Esophagus muscularis mucosa (tissue), 4 donors: ENCODE data around the gene FBXO31. TPM values are rescaled to one million over a fixed set of nuclear protein-coding genes. Genes with fewer than 3 reads are reported as not detected.

Source experiments
- DNase-seq: peaks from one replicate; pipeline ENCODE4 v3.0.0-alpha.2; 2017; ENCODE audit errors: extremely low spot score
- H3K27ac ChIP-seq, 4 donors: fragments of 200-600 bp; sonication (generic); replicated peaks in 1 of 4; 1 replicate in 3 of 4; 2 replicates in 1 of 4; pipeline ENCODE4 v1.5.1; 2016 to 2019; ENCODE audit warnings: mild to moderate bottlenecking in 1 of 4
- H3K27me3 ChIP-seq, 4 donors: fragments of 200-600 bp; sonication (generic); one replicate each; pipeline versions ENCODE4 v1.5.1 to v1.6.0; 2016 to 2019
- H3K36me3 ChIP-seq, 4 donors: fragments of 200-600 bp; sonication (generic); one replicate each; pipeline ENCODE4 v1.5.1; 2016 to 2019
- H3K4me1 ChIP-seq, 4 donors: fragments of 200-600 bp; sonication (generic); one replicate each; pipeline ENCODE4 v1.5.1; 2016 to 2019
- H3K4me3 ChIP-seq, 4 donors: fragments of 200-600 bp; sonication (generic); 1 replicate in 2 of 4; 2 replicates in 2 of 4; pipeline ENCODE4 v1.5.1; 2016 to 2019; ENCODE audit warnings: mild to moderate bottlenecking in 4 of 4, moderate library complexity in 1 of 4
- H3K9me3 ChIP-seq, 4 donors: fragments of 200-600 bp; sonication (generic); 1 replicate in 3 of 4; 2 replicates in 1 of 4; pipeline ENCODE4 v1.5.1; 2016 to 2019
- EP300 ChIP-seq: sonication (generic); formaldehyde crosslinking; IDR thresholded peaks from one replicate; pipeline ENCODE4 v1.6.1; 2017; ENCODE audit warnings: antibody characterized with exemption
- POLR2A ChIP-seq: fragments of 450-650 bp; IDR thresholded peaks from one replicate; pipeline ENCODE4 v1.6.1; 2017; ENCODE audit warnings: antibody characterized with exemption, moderate library complexity, mild to moderate bottlenecking, low read depth
- POLR2AphosphoS5 ChIP-seq, 2 donors: sonication (generic); formaldehyde crosslinking; IDR thresholded peaks; one replicate each; pipeline ENCODE4 v1.6.1; 2017; ENCODE audit warnings: antibody characterized with exemption in 2 of 2
- WGBS: methylation state at CpG from one replicate; pipeline ENCODE4 v1.1.5; 2018; 5-methylcytosine and 5-hydroxymethylcytosine counted together
- intact Hi-C: fragments of 100-400 bp; cut with DNase I; formaldehyde crosslinking; loops from one replicate; pipeline ENCODE4 v1.15.1; 2023
- total RNA-seq, 4 donors: library from RNA; depleted of rRNA; stranded (reverse); fragments of >200 nt; gene quantifications; one replicate each; pipeline versions ENCODE4 v1.1.0 to v1.2.1, GENCODE V29; 2016
- TF ChIP-seq, protein P1 (sequence below), 3 experiments: fragments of 200-600 bp in 2 of 3; fragments of 450-650 bp in 1 of 3; sonication (generic) in 2 of 3; IDR thresholded peaks; one replicate each; pipeline ENCODE4 v1.5.1; 2017 to 2019; ENCODE audit warnings: antibody characterized with exemption in 3 of 3, mild to moderate bottlenecking in 2 of 3, moderate library complexity in 1 of 3

Gene FBXO31
- total RNA-seq, 4 donors from 2014 or later: 68.8 to 173 (median 102) TPM

DNA sequence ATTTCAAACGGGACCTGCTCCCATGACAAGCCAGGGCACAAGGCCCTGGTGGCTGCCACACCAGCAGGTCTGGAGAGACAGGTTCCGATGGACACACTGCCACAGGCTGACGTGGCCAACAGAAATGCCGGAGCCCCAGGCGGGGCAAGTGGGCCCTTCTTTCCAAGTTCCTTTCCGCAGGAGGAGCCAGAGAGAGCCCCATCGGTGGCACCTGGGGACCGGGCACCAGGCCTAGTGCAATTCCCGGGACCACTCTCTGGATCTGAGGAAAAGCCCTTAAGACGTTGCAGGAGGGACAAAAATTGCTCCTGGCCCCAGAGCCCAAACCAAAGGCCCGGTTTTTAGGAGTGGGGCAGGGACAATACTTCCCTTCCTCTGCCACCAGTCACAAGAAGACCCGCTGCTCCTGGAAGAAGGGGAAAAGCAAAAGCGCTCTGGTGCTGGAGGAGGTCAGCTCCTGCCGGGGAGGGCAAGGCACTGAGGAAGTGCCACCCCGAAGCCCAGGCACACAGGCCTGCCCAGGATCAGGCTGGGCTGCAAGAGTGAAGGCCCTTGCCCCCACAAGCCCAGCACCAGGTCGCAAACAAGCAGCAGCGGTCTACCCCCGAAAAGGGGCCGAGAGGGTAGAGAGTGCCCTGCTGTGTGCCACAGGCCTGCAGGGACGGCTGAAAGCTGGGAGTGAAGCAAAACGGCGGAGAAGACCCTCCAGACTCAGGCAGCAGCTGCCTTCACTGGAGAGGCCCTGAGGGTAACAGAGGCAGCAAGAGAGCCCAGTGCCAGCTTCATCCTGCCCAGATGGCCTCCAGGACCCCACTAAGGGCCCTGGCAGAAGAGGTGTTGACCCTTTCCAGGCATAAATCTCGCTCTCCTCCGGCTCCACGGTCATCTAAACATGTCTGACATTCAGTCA, 37.7 kb upstream of the FBXO31 start:
- Histone ChIP-seq H3K27me3 (no peaks in the 10 kb centered on the region), H3K4me3 (no peak overlapping the region), H3K27ac (no peak overlapping the region), H3K9me3 (no peaks in the 10 kb centered on the region), H3K4me1 (peaks cover 0 to 7% (median 4%) of the 10 kb centered on the region in 4 donors), H3K36me3 (peaks cover 39 to 89% (median 81%) of the 10 kb centered on the region in 4 donors)
- intact Hi-C loops: no loop called here
- DNase-seq: no peak
- WGBS: 95% methylated on average over 23 of the region's 25 CpGs
- TF ChIP-seq, protein P1, sequence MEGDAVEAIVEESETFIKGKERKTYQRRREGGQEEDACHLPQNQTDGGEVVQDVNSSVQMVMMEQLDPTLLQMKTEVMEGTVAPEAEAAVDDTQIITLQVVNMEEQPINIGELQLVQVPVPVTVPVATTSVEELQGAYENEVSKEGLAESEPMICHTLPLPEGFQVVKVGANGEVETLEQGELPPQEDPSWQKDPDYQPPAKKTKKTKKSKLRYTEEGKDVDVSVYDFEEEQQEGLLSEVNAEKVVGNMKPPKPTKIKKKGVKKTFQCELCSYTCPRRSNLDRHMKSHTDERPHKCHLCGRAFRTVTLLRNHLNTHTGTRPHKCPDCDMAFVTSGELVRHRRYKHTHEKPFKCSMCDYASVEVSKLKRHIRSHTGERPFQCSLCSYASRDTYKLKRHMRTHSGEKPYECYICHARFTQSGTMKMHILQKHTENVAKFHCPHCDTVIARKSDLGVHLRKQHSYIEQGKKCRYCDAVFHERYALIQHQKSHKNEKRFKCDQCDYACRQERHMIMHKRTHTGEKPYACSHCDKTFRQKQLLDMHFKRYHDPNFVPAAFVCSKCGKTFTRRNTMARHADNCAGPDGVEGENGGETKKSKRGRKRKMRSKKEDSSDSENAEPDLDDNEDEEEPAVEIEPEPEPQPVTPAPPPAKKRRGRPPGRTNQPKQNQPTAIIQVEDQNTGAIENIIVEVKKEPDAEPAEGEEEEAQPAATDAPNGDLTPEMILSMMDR (IDR thresholded peaks at IDR 0.05): no peak
- no peak for TF ChIP-seq POLR2AphosphoS5 (IDR thresholded peaks at IDR 0.05)
- TF ChIP-seq EP300: no peak

DNA sequence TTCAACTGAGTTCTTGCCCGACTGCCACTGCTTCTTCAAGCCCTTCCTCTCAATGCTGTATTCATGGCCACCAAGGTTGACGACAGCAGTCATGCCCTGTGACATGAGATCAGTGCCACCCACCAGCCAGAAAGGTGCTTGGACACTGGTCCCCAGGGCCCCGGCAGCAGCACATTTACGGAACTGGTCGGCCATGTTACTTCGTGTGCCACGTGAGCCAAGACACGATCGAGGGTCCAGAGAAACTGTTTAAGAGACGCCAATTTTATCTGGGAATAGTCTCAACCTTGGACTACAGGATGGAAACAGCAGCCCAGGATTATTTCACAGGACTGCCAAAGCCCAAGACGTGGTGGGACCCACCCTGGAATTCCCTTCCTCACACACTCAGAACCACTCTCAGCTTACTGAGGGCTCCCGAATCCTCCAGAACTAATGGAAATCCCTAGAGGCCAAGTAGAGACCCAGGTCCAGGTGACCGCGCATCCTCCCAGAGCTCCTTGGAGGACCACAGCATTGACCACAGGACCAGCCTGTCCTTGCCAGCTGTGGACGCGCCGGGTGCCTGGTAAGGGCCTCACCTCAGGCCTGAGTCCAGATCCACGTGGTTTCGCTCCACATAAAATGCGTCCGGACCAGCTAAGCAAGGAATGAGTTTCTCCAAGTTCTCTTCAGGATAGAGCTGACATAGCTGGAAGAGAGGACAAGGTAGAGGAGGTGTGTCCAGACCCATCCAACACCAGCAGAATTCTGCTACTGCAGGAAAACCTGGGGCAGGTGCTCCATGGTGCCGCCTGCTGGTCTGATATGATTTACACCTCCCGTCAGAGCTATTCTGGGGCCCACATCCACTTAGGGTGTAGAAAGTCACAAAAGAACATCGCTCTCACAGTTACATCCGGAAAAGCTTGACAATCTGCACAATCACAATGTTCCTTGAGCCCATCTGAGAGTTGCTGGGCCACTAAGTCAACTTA, 36.7 kb upstream of the FBXO31 start:
- TF ChIP-seq EP300 (no peak), POLR2AphosphoS5 (IDR thresholded peaks at IDR 0.05) (no peak), POLR2A (no peak)
- TF ChIP-seq, protein P1 (IDR thresholded peaks at IDR 0.05): no peak
- WGBS: 91% methylated on average over 14 of the region's 25 CpGs
- DNase-seq: no peak

DNA sequence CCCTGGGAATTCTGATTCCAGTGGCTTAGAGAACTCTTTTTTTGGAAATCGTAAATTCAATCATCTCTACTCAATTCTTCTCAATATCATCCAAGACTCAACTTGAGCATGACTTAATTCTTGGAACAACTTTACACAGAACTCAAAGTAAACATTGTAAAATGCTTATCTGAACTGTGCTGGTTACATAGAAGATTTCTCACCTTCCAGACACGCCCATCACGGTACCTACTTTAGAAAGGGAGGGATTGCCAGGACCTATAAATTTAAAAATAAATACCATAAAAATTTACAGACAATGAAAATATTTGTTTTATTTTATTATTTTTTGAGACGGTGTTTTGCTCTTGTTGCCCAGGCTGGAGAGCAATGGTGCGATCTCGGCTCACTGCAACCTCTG, 35.1 kb upstream of the FBXO31 start:
- intact Hi-C loops: no loop called here
- H3K36me3 ChIP-seq: peaks cover 49 to 99% (median 99%) of the 10 kb centered on the region in 4 donors

More for the DNA sequence above, 36.7 kb upstream of the FBXO31 start:
- intact Hi-C loops: no loop called here
- Histone ChIP-seq H3K4me3 (no peak overlapping the region), H3K4me1 (peaks cover 0 to 3% (median 1%) of the 10 kb centered on the region in 4 donors), H3K36me3 (peaks cover 43 to 93% (median 90%) of the 10 kb centered on the region in 4 donors), H3K27ac (no peak overlapping the region), H3K27me3 (no peaks in the 10 kb centered on the region), H3K9me3 (no peaks in the 10 kb centered on the region)

DNA sequence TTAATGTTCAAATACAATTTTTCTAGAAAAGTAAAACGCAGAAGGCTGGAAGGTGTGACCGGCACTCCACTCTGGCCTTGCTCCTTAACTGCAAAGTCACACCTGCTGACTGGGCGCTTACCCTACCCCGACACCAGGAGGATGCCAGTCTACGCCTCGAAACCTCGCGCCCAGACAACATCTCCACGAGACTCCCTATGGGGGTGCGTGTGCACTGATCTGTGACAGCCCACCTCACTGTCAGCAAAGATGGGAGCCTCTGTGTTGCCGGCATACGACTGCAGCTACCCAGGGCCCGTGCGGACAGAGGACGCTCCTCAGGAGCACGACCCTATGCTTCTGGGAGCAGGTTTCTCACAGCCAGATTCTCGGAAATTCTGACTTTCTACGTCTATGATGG, 34.6 kb upstream of the FBXO31 start:
- H3K4me3 ChIP-seq: no peak overlapping the region
- peaks cover 46 to 99% (median 99%) of the 10 kb centered on the region in 4 donors for H3K36me3 ChIP-seq
- DNase-seq: no peak
- no peaks in the 10 kb centered on the region for H3K9me3 ChIP-seq
- TF ChIP-seq EP300 (no peak), POLR2AphosphoS5 (IDR thresholded peaks at IDR 0.05) (no peak), POLR2A (no peak)
- TF ChIP-seq, protein P1 (IDR thresholded peaks at IDR 0.05): no peak
- peaks cover 0 to 3% (median 1%) of the 10 kb centered on the region in 4 donors for H3K4me1 ChIP-seq
- 95% methylated on average over 12 of the region's 18 CpGs for WGBS
- intact Hi-C loops: no loop called here
- no peaks in the 10 kb centered on the region for H3K27me3 ChIP-seq
- H3K27ac ChIP-seq: no peak overlapping the region

More for the DNA sequence above, 35.1 kb upstream of the FBXO31 start:
- TF ChIP-seq EP300 (no peak), POLR2AphosphoS5 (IDR thresholded peaks at IDR 0.05) (no peak), POLR2A (no peak)
- TF ChIP-seq, protein P1 (IDR thresholded peaks at IDR 0.05): no peak
- Histone ChIP-seq H3K9me3 (no peaks in the 10 kb centered on the region), H3K4me1 (peaks cover 0 to 3% (median 1%) of the 10 kb centered on the region in 4 donors), H3K4me3 (no peak overlapping the region), H3K27me3 (no peaks in the 10 kb centered on the region), H3K27ac (no peak overlapping the region)
- WGBS: 85% methylated on average over 6 of the region's 6 CpGs
- no peak for DNase-seq
